ENCODE results near the gene AKT2.

The AKT2 gene

GRCh38 chr19:40314656-40315055, 29.5 kb upstream of the AKT2 start:
- no peak for DNase-seq (ENCODE audit: low read depth in 2 of 2)
- TF ChIP-seq, protein P1, sequence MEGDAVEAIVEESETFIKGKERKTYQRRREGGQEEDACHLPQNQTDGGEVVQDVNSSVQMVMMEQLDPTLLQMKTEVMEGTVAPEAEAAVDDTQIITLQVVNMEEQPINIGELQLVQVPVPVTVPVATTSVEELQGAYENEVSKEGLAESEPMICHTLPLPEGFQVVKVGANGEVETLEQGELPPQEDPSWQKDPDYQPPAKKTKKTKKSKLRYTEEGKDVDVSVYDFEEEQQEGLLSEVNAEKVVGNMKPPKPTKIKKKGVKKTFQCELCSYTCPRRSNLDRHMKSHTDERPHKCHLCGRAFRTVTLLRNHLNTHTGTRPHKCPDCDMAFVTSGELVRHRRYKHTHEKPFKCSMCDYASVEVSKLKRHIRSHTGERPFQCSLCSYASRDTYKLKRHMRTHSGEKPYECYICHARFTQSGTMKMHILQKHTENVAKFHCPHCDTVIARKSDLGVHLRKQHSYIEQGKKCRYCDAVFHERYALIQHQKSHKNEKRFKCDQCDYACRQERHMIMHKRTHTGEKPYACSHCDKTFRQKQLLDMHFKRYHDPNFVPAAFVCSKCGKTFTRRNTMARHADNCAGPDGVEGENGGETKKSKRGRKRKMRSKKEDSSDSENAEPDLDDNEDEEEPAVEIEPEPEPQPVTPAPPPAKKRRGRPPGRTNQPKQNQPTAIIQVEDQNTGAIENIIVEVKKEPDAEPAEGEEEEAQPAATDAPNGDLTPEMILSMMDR (IDR thresholded peaks at IDR 0.05; ENCODE audit: low read depth, low read length) = no peak
- no peak overlapping the region for H3K4me3 ChIP-seq (replicated peaks in 1 of 2; ENCODE audit: low read depth in 2 of 2, low read length in 2 of 2)

GRCh38 chr19:40313229-40313983, 28.3 kb upstream of the AKT2 start:
- H3K4me3 ChIP-seq (replicated peaks in 1 of 2; ENCODE audit: low read depth in 2 of 2, low read length in 2 of 2) = no peak overlapping the region
- no peak for DNase-seq (ENCODE audit: low read depth in 2 of 2)
- TF ChIP-seq, protein P1 (IDR thresholded peaks at IDR 0.05; ENCODE audit: low read depth, low read length) = no peak

- H3K4me3 ChIP-seq (replicated peaks in 1 of 2; ENCODE audit: low read depth in 2 of 2, low read length in 2 of 2) = no peak overlapping the region
- DNase-seq (ENCODE audit: low read depth in 2 of 2) = no peak
- TF ChIP-seq, protein P1 (IDR thresholded peaks at IDR 0.05; ENCODE audit: low read depth, low read length) = no peak
Observed at GRCh38 chr19:40312533-40312932, 27.4 kb upstream of the AKT2 start.

- TF ChIP-seq, protein P1 (IDR thresholded peaks at IDR 0.05; ENCODE audit: low read depth, low read length) = no peak
- no peak for DNase-seq (ENCODE audit: low read depth in 2 of 2)
- no peak overlapping the region for H3K4me3 ChIP-seq (replicated peaks in 1 of 2; ENCODE audit: low read depth in 2 of 2, low read length in 2 of 2)
Observed at GRCh38 chr19:40309666-40310065, 24.5 kb upstream of the AKT2 start.

DNA sequence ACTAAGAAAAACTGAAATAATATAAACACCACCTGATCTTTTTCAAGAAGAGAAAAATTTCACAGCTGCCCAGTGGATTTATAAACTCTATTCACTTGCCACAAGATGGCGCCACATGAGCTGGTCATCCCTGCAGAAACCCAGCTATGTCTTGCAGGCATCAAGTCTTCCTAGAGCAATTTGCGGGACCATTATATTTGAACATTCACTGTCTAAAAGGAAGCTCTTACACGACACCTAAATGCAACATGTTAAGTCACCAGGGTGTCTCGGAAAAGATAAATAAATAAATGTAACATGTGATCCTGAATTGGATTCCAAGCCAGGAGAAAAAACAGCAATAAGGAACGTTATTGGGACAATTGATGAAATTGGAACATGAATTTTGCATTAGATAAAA, 20.3 kb upstream of the AKT2 start:
- peak; percentile 93 to 95 for DNase-seq (ENCODE audit: low read depth in 2 of 2)
- H3K4me3 ChIP-seq (replicated peaks in 1 of 2; ENCODE audit: low read depth in 2 of 2, low read length in 2 of 2) = no peak overlapping the region
- TF ChIP-seq, protein P1 (IDR thresholded peaks at IDR 0.05; ENCODE audit: low read depth, low read length) = peak; percentile 56

DNA sequence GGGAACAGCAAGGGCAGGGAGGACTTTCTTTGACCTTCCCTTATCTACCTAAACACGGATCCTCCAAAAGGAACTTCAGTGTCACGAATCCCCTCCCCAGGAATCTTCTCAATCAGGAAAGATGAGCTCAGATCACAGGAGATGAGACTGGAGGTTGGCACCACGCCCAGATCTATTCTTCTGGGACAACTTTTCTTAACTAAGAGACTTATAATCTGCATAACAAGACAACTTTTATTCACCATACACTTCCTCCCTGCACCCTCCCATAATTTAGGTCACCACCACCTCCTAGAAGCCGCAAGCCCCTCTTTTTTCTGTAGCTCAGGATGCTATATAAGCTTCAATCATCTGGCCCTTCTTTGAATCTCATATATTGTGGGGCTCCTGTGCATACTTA, 19.2 kb upstream of the AKT2 start:
- TF ChIP-seq, protein P1 (IDR thresholded peaks at IDR 0.05; ENCODE audit: low read depth, low read length) = no peak
- H3K4me3 ChIP-seq (replicated peaks in 1 of 2; ENCODE audit: low read depth in 2 of 2, low read length in 2 of 2) = no peak overlapping the region
- peak in 1 of 2 donors; percentile 18 for DNase-seq (ENCODE audit: low read depth in 2 of 2)

GRCh38 chr19:40303765-40304164, 18.6 kb upstream of the AKT2 start:
- no peak overlapping the region for H3K4me3 ChIP-seq (replicated peaks in 1 of 2; ENCODE audit: low read depth in 2 of 2, low read length in 2 of 2)
- no peak for DNase-seq (ENCODE audit: low read depth in 2 of 2)
- TF ChIP-seq, protein P1 (IDR thresholded peaks at IDR 0.05; ENCODE audit: low read depth, low read length) = no peak
